A673 (cell line): ENCODE data around the gene WWP2. TPM values are rescaled to one million over a fixed set of nuclear protein-coding genes. Genes with fewer than 3 reads are reported as not detected.

ENCODE experiments used
- BruUV-seq: library from RNA; stranded (reverse); fragments of 400-500 nt; replicated peaks from 2 replicates; lab custom pipeline; 2021; lab: Mats Ljungman, UMichigan
- CTCF ChIA-PET: fragments of 300-600 bp; sonication (Branson Sonifier 250); formaldehyde crosslinking; loops from one replicate; lab custom pipeline; 2022; ENCODE audit warnings: antibody characterized with exemption; lab: Charles Lee
- POLR2A ChIA-PET: fragments of 300-600 bp; sonication (Branson Sonifier 250); formaldehyde crosslinking; loops from one replicate; lab custom pipeline; 2022; ENCODE audit warnings: antibody characterized with exemption; ENCODE audit not compliant: low non-redundant PET; lab: Charles Lee
- DNase-seq: peaks from one replicate; pipeline ENCODE4 v3.0.0-alpha.2; 2015; ENCODE audit warnings: low spot score
- H3K27ac ChIP-seq: fragments of 200-600 bp; sonication (generic); 2 replicates; pipeline ENCODE4 v1.5.1; 2016; ENCODE audit warnings: mixed run types, low read depth, mild to moderate bottlenecking, mixed read lengths, antibody characterized with exemption, low read length; ENCODE audit not compliant: poor library complexity, severe bottlenecking
- H3K27me3 ChIP-seq: fragments of 200-600 bp; sonication (generic); replicated peaks from 2 replicates; pipeline ENCODE4 v1.6.1; 2017; ENCODE audit warnings: mixed run types, low read depth, mild to moderate bottlenecking, mixed read lengths, antibody characterized with exemption, low read length; ENCODE audit not compliant: insufficient read depth, poor library complexity
- H3K36me3 ChIP-seq: fragments of 200-600 bp; sonication (generic); 2 replicates; pipeline ENCODE4 v1.6.1; 2016; ENCODE audit warnings: mixed run types, mild to moderate bottlenecking, mixed read lengths, antibody characterized with exemption, low read length; ENCODE audit not compliant: insufficient read depth, poor library complexity, severe bottlenecking
- H3K4me1 ChIP-seq: fragments of 200-600 bp; sonication (generic); 2 replicates; pipeline ENCODE4 v1.6.1; 2017; ENCODE audit warnings: mixed run types, mild to moderate bottlenecking, mixed read lengths, antibody characterized with exemption, low read length; ENCODE audit not compliant: insufficient read depth, poor library complexity, severe bottlenecking
- H3K4me3 ChIP-seq: fragments of 200-600 bp; sonication (generic); 2 replicates; pipeline ENCODE4 v1.5.1; 2016; ENCODE audit warnings: low read depth, mixed run types, mild to moderate bottlenecking, mixed read lengths, low read length; ENCODE audit not compliant: poor library complexity, severe bottlenecking
- H3K9me3 ChIP-seq: fragments of 200-600 bp; sonication (generic); 2 replicates; pipeline ENCODE4 v1.6.1; 2016; ENCODE audit warnings: mixed run types, low read depth, mild to moderate bottlenecking, mixed read lengths, antibody characterized with exemption, low read length; ENCODE audit not compliant: poor library complexity, severe bottlenecking
- CTCF ChIP-seq: fragments of 300-800, 200-600 bp; sonication (generic); conservative IDR thresholded peaks from 2 replicates; pipeline ENCODE4 v1.5.1; 2017; ENCODE audit warnings: low read depth, mild to moderate bottlenecking, antibody characterized with exemption, low read length, moderate library complexity, mixed read lengths
- EZH2 ChIP-seq: fragments of 200-600 bp; sonication (generic); IDR thresholded peaks from 2 replicates; pipeline ENCODE4 v1.6.1; 2017; ENCODE audit warnings: borderline replicate concordance, low read depth, mild to moderate bottlenecking, mixed read lengths, antibody characterized with exemption, low read length; ENCODE audit not compliant: poor library complexity, severe bottlenecking
- intact Hi-C: fragments of 100-400 bp; cut with micrococcal nuclease; formaldehyde crosslinking; loops from one replicate; pipeline ENCODE4 v1.10.0; 2022; ENCODE audit not compliant: unreplicated experiment
- total RNA-seq: library from RNA; stranded (reverse); gene quantifications from 2 replicates; pipeline ENCODE4 v1.2.3, GENCODE V29; 2021

The WWP2 gene
- total RNA-seq, 1 experiment from 2014 or later: 32.4 TPM

GRCh38 chr16:69905171-69905555 lies 143.0 kb downstream of the WWP2 start:
- Histone ChIP-seq H3K4me3 (no peak overlapping the region), H3K9me3 (no peaks in the 10 kb centered on the region), H3K27ac (no peak overlapping the region), H3K4me1 (no peaks in the 10 kb centered on the region), H3K27me3 (no peaks in the 10 kb centered on the region), H3K36me3 (no peaks in the 10 kb centered on the region)
- BruUV-seq: no TSS peak
- TF ChIP-seq CTCF (no peak), EZH2 (no peak)
- CTCF ChIA-PET: no interaction called here
- intact Hi-C loops: no loop called here
- no peak for DNase-seq
- POLR2A ChIA-PET: no interaction called here

GRCh38 chr16:69906838-69907401 lies 144.8 kb downstream of the WWP2 start:
- Histone ChIP-seq H3K9me3 (no peaks in the 10 kb centered on the region), H3K36me3 (no peaks in the 10 kb centered on the region), H3K27ac (no peak overlapping the region), H3K4me1 (no peaks in the 10 kb centered on the region), H3K27me3 (no peaks in the 10 kb centered on the region), H3K4me3 (no peak overlapping the region)
- ChIA-PET POLR2A (no interaction called here), CTCF (no interaction called here)
- no peak for DNase-seq
- no TSS peak for BruUV-seq
- TF ChIP-seq CTCF: no peak
- no peak for TF ChIP-seq EZH2
- intact Hi-C loops: no loop called here

GRCh38 chr16:69909043-69909442 lies 146.9 kb downstream of the WWP2 start:
- no peak for DNase-seq
- Histone ChIP-seq H3K36me3 (no peaks in the 10 kb centered on the region), H3K4me1 (no peaks in the 10 kb centered on the region), H3K4me3 (no peak overlapping the region), H3K27ac (no peak overlapping the region), H3K9me3 (no peaks in the 10 kb centered on the region), H3K27me3 (no peaks in the 10 kb centered on the region)
- ChIA-PET POLR2A (no interaction called here), CTCF (no interaction called here)
- intact Hi-C loops: no loop called here
- no TSS peak for BruUV-seq
- TF ChIP-seq CTCF: no peak
- no peak for TF ChIP-seq EZH2
